Esophagus muscularis mucosa (tissue), 3 donors: ENCODE results near the gene EHBP1.

ENCODE experiments used
- CTCF ChIP-seq, 3 experiments: fragments of 200-600 bp in 2 of 3; fragments of 450-650 bp in 1 of 3; sonication (generic) in 2 of 3; IDR thresholded peaks; one replicate each; pipeline ENCODE4 v1.5.1; 2017 to 2019; ENCODE audit warnings: antibody characterized with exemption in 3 of 3, mild to moderate bottlenecking in 2 of 3, moderate library complexity in 1 of 3
- POLR2A ChIP-seq: fragments of 450-650 bp; IDR thresholded peaks from one replicate; pipeline ENCODE4 v1.6.1; 2017; ENCODE audit warnings: antibody characterized with exemption, moderate library complexity, mild to moderate bottlenecking, low read depth

GRCh38 chr2:62814123-62814522 is 108.6 kb downstream of the EHBP1 start:
- no peak for TF ChIP-seq CTCF (IDR thresholded peaks at IDR 0.05)
- no peak for TF ChIP-seq POLR2A
